GM18502 (cell line): ENCODE data around the gene SPATA19.

Experiments used
- ATAC-seq: cut with Tn5 transposase; IDR thresholded peaks from one replicate; pipeline ENCODE4 v1.9.1; 2021; ENCODE audit warnings: mild to moderate bottlenecking; ENCODE audit not compliant: unreplicated experiment, poor library complexity

The SPATA19 gene

GRCh38 chr11:133819746-133820315 is 25.5 kb downstream of the SPATA19 start:
- no peak for ATAC-seq

- no peak for ATAC-seq
These were observed 26.2 kb downstream of the SPATA19 start for GRCh38 chr11:133819114-133819513.

GRCh38 chr11:133818302-133818701 is 27.0 kb downstream of the SPATA19 start:
- ATAC-seq, result no peak

GRCh38 chr11:133817449-133817848 is 27.9 kb downstream of the SPATA19 start:
- no peak for ATAC-seq

GRCh38 chr11:133816146-133816870 is 29.0 kb downstream of the SPATA19 start:
- ATAC-seq, result no peak

- ATAC-seq, result no peak
These were observed 29.7 kb downstream of the SPATA19 start for GRCh38 chr11:133815636-133816035.

- ATAC-seq, result no peak
These were observed 30.7 kb downstream of the SPATA19 start for GRCh38 chr11:133814588-133815100.

- no peak for ATAC-seq
These were observed 33.2 kb downstream of the SPATA19 start for GRCh38 chr11:133811850-133812685.

GRCh38 chr11:133810766-133811165 is 34.5 kb downstream of the SPATA19 start:
- no peak for ATAC-seq

- no peak for ATAC-seq
These were observed 35.5 kb downstream of the SPATA19 start for GRCh38 chr11:133809569-133810491.

GRCh38 chr11:133808393-133809140 is 36.7 kb downstream of the SPATA19 start:
- ATAC-seq, result no peak

- no peak for ATAC-seq
These were observed 42.3 kb downstream of the SPATA19 start for GRCh38 chr11:133803026-133803425.

GRCh38 chr11:133801356-133801755 is 44.0 kb downstream of the SPATA19 start:
- no peak for ATAC-seq

- no peak for ATAC-seq
These were observed 44.6 kb downstream of the SPATA19 start for GRCh38 chr11:133800666-133801065.

- no peak for ATAC-seq
These were observed 47.8 kb downstream of the SPATA19 start for GRCh38 chr11:133797554-133797953.

GRCh38 chr11:133796043-133796795 is 49.1 kb downstream of the SPATA19 start:
- no peak for ATAC-seq

- no peak for ATAC-seq
These were observed 50.2 kb downstream of the SPATA19 start for GRCh38 chr11:133795088-133795487.

- no peak for ATAC-seq
These were observed 51.1 kb downstream of the SPATA19 start for GRCh38 chr11:133794205-133794604.
